GM12865 (cell line): ENCODE measurements around the gene CXCL1.

Experiments used
- DNase-seq: peaks from one replicate; pipeline ENCODE4 v3.0.0; 2010; ENCODE audit warnings: low read depth
- H3K4me3 ChIP-seq: 2 replicates; pipeline ENCODE4 v1.5.1; 2011; ENCODE audit warnings: mild to moderate bottlenecking, low read depth, low read length, control low read depth
- CTCF ChIP-seq: IDR thresholded peaks from 2 replicates; pipeline ENCODE4 v1.5.1; 2011; ENCODE audit warnings: low read length, control low read depth, low read depth, inconsistent platforms; ENCODE audit not compliant: insufficient read depth; ENCODE audit errors: missing control alignments

CXCL1 gene

DNA sequence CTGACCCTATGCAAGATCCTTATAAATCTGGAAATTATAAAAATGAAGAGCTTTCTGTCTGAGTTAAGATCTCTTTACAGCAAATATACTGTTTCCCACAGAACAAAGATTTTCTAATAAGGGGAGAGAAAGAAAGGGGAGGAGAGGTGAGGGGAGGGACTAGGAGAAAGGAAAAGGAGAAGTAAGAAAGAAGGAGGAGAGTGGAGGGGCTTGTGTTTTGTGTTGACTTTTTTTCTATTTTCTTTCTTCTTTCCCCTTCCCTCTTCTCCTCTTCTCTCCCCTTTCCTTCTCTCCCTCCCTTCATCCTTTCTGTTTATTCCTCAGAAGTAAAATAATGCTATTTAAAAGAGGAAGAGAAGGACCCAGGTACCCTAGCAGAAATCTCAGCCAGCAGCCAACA lies 26.5 kb upstream of the CXCL1 start:
- DNase-seq: no peak
- TF ChIP-seq CTCF: no peak
- no peak overlapping the region for H3K4me3 ChIP-seq

- no peak for DNase-seq
- H3K4me3 ChIP-seq: no peak overlapping the region
- TF ChIP-seq CTCF: no peak
Measured at GRCh38 chr4:73843369-73843768, 25.8 kb upstream of the CXCL1 start.

DNA sequence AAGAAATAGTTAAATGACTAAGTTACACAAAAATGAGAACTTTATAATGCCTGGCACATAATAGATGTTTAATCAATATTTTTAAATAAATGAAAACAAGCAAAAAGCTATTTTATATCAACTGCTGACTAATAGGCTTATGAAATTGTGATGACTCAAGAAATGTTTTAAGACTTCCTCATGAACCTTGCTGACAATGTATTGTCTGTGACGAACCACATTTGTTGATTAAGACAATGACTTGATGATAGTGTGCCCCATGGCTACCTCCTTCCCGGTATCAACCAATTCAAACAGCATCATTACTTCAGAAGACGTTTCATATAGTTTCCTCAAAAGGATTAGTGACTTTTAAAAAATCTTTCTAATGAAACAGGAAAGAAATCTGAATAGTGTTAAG lies 24.8 kb upstream of the CXCL1 start:
- no peak for TF ChIP-seq CTCF
- H3K4me3 ChIP-seq: no peak overlapping the region
- no peak for DNase-seq

GRCh38 chr4:73844806-73845205 lies 24.4 kb upstream of the CXCL1 start:
- DNase-seq: no peak

DNA sequence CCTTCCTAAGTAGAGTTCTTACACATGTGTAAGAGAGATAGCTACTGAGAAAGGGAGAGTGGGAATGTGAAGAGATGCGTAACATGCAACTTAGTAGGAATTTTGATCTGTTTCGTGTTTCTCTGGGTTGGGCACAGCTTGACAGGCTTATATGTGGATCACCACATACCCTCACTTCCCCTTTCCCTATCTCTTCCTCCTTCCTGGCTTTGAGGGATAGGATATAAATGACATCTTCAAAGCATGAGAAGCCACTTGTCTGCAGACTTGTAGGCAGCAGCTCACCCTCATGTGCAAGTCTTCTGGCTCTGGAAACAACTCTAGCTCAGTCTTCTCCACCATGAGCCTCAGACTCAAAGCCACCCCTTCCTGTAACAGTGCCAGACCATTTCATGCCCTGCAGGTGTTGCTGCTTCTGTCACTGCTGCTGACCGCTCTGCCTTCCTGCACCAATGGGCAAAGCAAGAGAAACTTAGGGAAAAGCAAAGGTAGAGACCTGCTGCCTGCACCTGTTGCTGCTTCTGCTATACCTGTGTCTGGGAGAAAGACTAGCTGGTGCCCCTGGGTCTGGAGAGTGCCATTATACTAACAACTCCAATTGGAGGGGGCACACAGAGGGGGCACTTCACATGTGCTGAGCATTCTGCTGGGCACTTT lies 21.5 kb upstream of the CXCL1 start:
- H3K4me3 ChIP-seq: no peak overlapping the region
- no peak for TF ChIP-seq CTCF
- no peak for DNase-seq

More at GRCh38 chr4:73844806-73845205, 24.4 kb upstream of the CXCL1 start:
- no peak for TF ChIP-seq CTCF
- H3K4me3 ChIP-seq: no peak overlapping the region

GRCh38 chr4:73848183-73848777 lies 20.9 kb upstream of the CXCL1 start:
- no peak overlapping the region for H3K4me3 ChIP-seq
- no peak for TF ChIP-seq CTCF
- no peak for DNase-seq

DNA sequence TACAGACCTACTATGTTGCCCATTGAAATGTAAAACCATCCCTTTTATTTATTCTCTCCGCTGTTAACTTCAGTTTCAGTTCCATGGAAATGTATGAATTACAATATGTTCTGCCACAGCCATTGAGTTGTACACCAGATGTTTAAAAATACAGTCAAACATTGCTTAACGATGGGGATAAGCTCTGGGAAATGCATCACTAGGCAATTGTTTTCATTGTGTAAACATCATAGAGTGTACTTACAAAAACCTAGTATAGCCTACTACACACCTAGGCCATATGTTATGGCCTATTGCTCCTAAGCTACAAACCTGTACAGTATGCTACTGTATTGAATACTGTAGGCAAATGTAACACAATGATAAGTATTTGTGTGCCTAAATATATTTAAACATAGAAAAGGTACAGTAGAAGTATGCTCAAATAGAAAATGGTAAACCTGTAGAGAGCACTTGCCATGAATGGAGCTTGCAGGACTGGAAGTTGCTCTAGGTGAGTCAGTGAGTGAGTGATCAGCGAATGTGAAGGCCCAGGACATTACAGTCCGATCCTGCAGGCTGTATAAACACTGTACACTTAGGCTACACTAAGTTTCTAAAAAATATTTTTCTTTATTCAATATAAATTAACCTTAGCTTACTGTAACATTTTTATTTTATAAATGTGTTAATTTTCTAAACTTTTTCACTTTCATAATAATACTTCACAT lies 18.8 kb upstream of the CXCL1 start:
- H3K4me3 ChIP-seq: no peak overlapping the region
- no peak for TF ChIP-seq CTCF
- no peak for DNase-seq
